ENCODE data around the gene KLHL29. TPM values are rescaled to one million over a fixed set of nuclear protein-coding genes. Genes with fewer than 3 reads are reported as not detected.
A peak's percentile ranks its signal among the peaks of the same experiment; 100 is the strongest.

Gene KLHL29
- total RNA-seq, 4 donors from 2014 or later: 2.2 to 3.3 (median 2.7) TPM

GRCh38 chr2:23485841-23486683 lies 101.1 kb downstream of the KLHL29 start:
- H3K4me1 ChIP-seq: no peaks in the 10 kb centered on the region
- DNase-seq: no peak
- H3K27ac ChIP-seq: no peak overlapping the region
- TF ChIP-seq CTCF (IDR thresholded peaks at IDR 0.05): no peak
- no peak for TF ChIP-seq POLR2A (IDR thresholded peaks at IDR 0.05)
- intact Hi-C loops (cut with DNase I): no loop called here
- H3K36me3 ChIP-seq: no peaks in the 10 kb centered on the region
- no peaks in the 10 kb centered on the region for H3K27me3 ChIP-seq
- WGBS, 2 donors: 76 to 86% methylated on average over 9 to 10 of the region's 10 CpGs
- no peak overlapping the region for H3K4me3 ChIP-seq (replicated peaks in 1 of 3)
- no peaks in the 10 kb centered on the region for H3K9me3 ChIP-seq

GRCh38 chr2:23486684-23487075 lies 101.7 kb downstream of the KLHL29 start:
- Histone ChIP-seq H3K27ac (no peak overlapping the region), H3K9me3 (no peaks in the 10 kb centered on the region), H3K36me3 (no peaks in the 10 kb centered on the region), H3K4me1 (no peaks in the 10 kb centered on the region), H3K27me3 (no peaks in the 10 kb centered on the region), H3K4me3 (replicated peaks in 1 of 3) (no peak overlapping the region)
- WGBS, 2 donors: 72 to 74% methylated on average over 5 of the region's 5 CpGs
- TF ChIP-seq POLR2A (IDR thresholded peaks at IDR 0.05): no peak
- no peak for TF ChIP-seq CTCF (IDR thresholded peaks at IDR 0.05)
- intact Hi-C loops (cut with DNase I): no loop called here
- DNase-seq: peak; percentile 13

- intact Hi-C loops (cut with DNase I): no loop called here
- H3K4me3 ChIP-seq (replicated peaks in 1 of 3): no peak overlapping the region
- WGBS, 2 donors: 82 to 97% methylated on average over 10 to 14 of the region's 14 CpGs
- H3K9me3 ChIP-seq: no peaks in the 10 kb centered on the region
- no peak overlapping the region for H3K27ac ChIP-seq
- H3K36me3 ChIP-seq: no peaks in the 10 kb centered on the region
- no peak for DNase-seq
- no peak for TF ChIP-seq POLR2A (IDR thresholded peaks at IDR 0.05)
- no peak for TF ChIP-seq CTCF (IDR thresholded peaks at IDR 0.05)
- no peaks in the 10 kb centered on the region for H3K4me1 ChIP-seq
- no peaks in the 10 kb centered on the region for H3K27me3 ChIP-seq
Measured at GRCh38 chr2:23487735-23488492, 102.9 kb downstream of the KLHL29 start.

GRCh38 chr2:23488584-23488983 lies 103.6 kb downstream of the KLHL29 start:
- intact Hi-C loops (cut with DNase I): no loop called here
- no peaks in the 10 kb centered on the region for H3K36me3 ChIP-seq
- H3K9me3 ChIP-seq: no peaks in the 10 kb centered on the region
- no peaks in the 10 kb centered on the region for H3K27me3 ChIP-seq
- TF ChIP-seq CTCF (IDR thresholded peaks at IDR 0.05) (no peak), POLR2A (IDR thresholded peaks at IDR 0.05) (no peak)
- no peak for DNase-seq
- no peak overlapping the region for H3K4me3 ChIP-seq (replicated peaks in 1 of 3)
- H3K27ac ChIP-seq: no peak overlapping the region
- H3K4me1 ChIP-seq: no peaks in the 10 kb centered on the region
- 83 to 87% methylated on average over 4 of the region's 4 CpGs for WGBS, 2 donors

All from thyroid gland (tissue), 4 donors.